NT2/D1 (cell line): ENCODE measurements around the gene TMEM198.

Experiments used
- DNase-seq: peaks from one replicate; pipeline ENCODE4 v3.0.0-alpha.2; 2011; ENCODE audit warnings: low read depth, low spot score
- H3K27me3 ChIP-seq: 2 replicates; pipeline ENCODE4 v1.6.0; 2011; ENCODE audit warnings: mild to moderate bottlenecking; ENCODE audit not compliant: insufficient read length, insufficient read depth
- H3K36me3 ChIP-seq: 2 replicates; pipeline ENCODE4 v1.6.1; 2011; ENCODE audit warnings: mild to moderate bottlenecking, low read length, mixed read lengths; ENCODE audit not compliant: insufficient read depth, insufficient read length
- H3K4me1 ChIP-seq: 2 replicates; pipeline ENCODE4 v1.5.1; 2011; ENCODE audit not compliant: insufficient read depth, insufficient read length
- H3K4me3 ChIP-seq: 2 replicates; pipeline ENCODE4 v1.5.1; 2011; ENCODE audit warnings: low read depth; ENCODE audit not compliant: insufficient read length
- H3K9ac ChIP-seq: 2 replicates; pipeline ENCODE4 v1.6.0; 2011; ENCODE audit warnings: low read depth; ENCODE audit not compliant: insufficient read length
- H3K9me3 ChIP-seq: 2 replicates; pipeline ENCODE4 v1.5.1; 2011; ENCODE audit warnings: mild to moderate bottlenecking, low read length; ENCODE audit not compliant: insufficient read depth
- SUZ12 ChIP-seq: IDR thresholded peaks from 2 replicates; pipeline ENCODE4 v1.6.1; 2011; ENCODE audit not compliant: insufficient read length, insufficient read depth; ENCODE audit errors: extremely low read depth
- YY1 ChIP-seq: IDR thresholded peaks from 2 replicates; pipeline ENCODE4 v1.6.1; 2011; ENCODE audit not compliant: insufficient read length, insufficient read depth
- ZNF274 ChIP-seq: IDR thresholded peaks from 2 replicates; pipeline ENCODE4 v1.6.1; 2011; ENCODE audit warnings: mild to moderate bottlenecking, low read depth, low read length

Gene TMEM198

GRCh38 chr2:219551441-219552381 lies 7.9 kb downstream of the TMEM198 start:
- H3K36me3 ChIP-seq, result peaks cover 58% of the 10 kb centered on the region
- H3K4me1 ChIP-seq, result peaks cover 14% of the 10 kb centered on the region
- peaks cover 43% of the 10 kb centered on the region for H3K27me3 ChIP-seq
- DNase-seq, result peak; percentile 62
- H3K9ac ChIP-seq, result peak overlapping the region; percentile 81
- TF ChIP-seq YY1 (no peak), ZNF274 (no peak), SUZ12 (no peak)
- peak overlapping the region; percentile 69 for H3K4me3 ChIP-seq
- H3K9me3 ChIP-seq, result no peaks in the 10 kb centered on the region

GRCh38 chr2:219552382-219553167 lies 8.7 kb downstream of the TMEM198 start:
- Histone ChIP-seq H3K9me3 (no peaks in the 10 kb centered on the region), H3K4me1 (peaks cover 14% of the 10 kb centered on the region), H3K27me3 (peaks cover 41% of the 10 kb centered on the region), H3K9ac (peak overlapping the region; percentile 78), H3K36me3 (peaks cover 61% of the 10 kb centered on the region), H3K4me3 (peak overlapping the region; percentile 69)
- peak; percentile 75 for DNase-seq
- TF ChIP-seq SUZ12, result no peak
- TF ChIP-seq ZNF274, result no peak
- no peak for TF ChIP-seq YY1

GRCh38 chr2:219553168-219553417 lies 9.3 kb downstream of the TMEM198 start:
- peak overlapping the region; percentile 78 for H3K9ac ChIP-seq
- DNase-seq, result no peak
- TF ChIP-seq YY1, result no peak
- no peak for TF ChIP-seq ZNF274
- no peak for TF ChIP-seq SUZ12
- H3K36me3 ChIP-seq, result peaks cover 61% of the 10 kb centered on the region
- H3K9me3 ChIP-seq, result no peaks in the 10 kb centered on the region
- peak overlapping the region; percentile 69 for H3K4me3 ChIP-seq
- H3K27me3 ChIP-seq, result peaks cover 41% of the 10 kb centered on the region
- H3K4me1 ChIP-seq, result peaks cover 14% of the 10 kb centered on the region

- Histone ChIP-seq H3K9me3 (no peaks in the 10 kb centered on the region), H3K36me3 (peaks cover 61% of the 10 kb centered on the region), H3K4me1 (peaks cover 14% of the 10 kb centered on the region), H3K9ac (no peak overlapping the region), H3K4me3 (no peak overlapping the region), H3K27me3 (peaks cover 39% of the 10 kb centered on the region)
- no peak for DNase-seq
- no peak for TF ChIP-seq SUZ12
- TF ChIP-seq YY1, result no peak
- TF ChIP-seq ZNF274, result no peak
Observed at GRCh38 chr2:219553463-219553963, 9.7 kb downstream of the TMEM198 start.

- DNase-seq, result no peak
- no peak overlapping the region for H3K9ac ChIP-seq
- TF ChIP-seq SUZ12 (no peak), ZNF274 (no peak), YY1 (no peak)
- H3K9me3 ChIP-seq, result no peaks in the 10 kb centered on the region
- H3K4me3 ChIP-seq, result no peak overlapping the region
- H3K27me3 ChIP-seq, result peaks cover 30% of the 10 kb centered on the region
- peaks cover 62% of the 10 kb centered on the region for H3K36me3 ChIP-seq
- H3K4me1 ChIP-seq, result peaks cover 14% of the 10 kb centered on the region
Observed at GRCh38 chr2:219554350-219554749, 10.5 kb downstream of the TMEM198 start.

GRCh38 chr2:219555956-219556355 lies 12.1 kb downstream of the TMEM198 start:
- Histone ChIP-seq H3K9me3 (no peaks in the 10 kb centered on the region), H3K9ac (no peak overlapping the region), H3K4me1 (peaks cover 15% of the 10 kb centered on the region), H3K27me3 (peaks cover 14% of the 10 kb centered on the region), H3K4me3 (no peak overlapping the region), H3K36me3 (peaks cover 58% of the 10 kb centered on the region)
- DNase-seq, result no peak
- TF ChIP-seq ZNF274 (no peak), YY1 (no peak), SUZ12 (no peak)

GRCh38 chr2:219556413-219556812 lies 12.6 kb downstream of the TMEM198 start:
- H3K27me3 ChIP-seq, result peaks cover 12% of the 10 kb centered on the region
- H3K9ac ChIP-seq, result no peak overlapping the region
- DNase-seq, result no peak
- H3K4me1 ChIP-seq, result peaks cover 16% of the 10 kb centered on the region
- no peaks in the 10 kb centered on the region for H3K9me3 ChIP-seq
- peaks cover 60% of the 10 kb centered on the region for H3K36me3 ChIP-seq
- H3K4me3 ChIP-seq, result no peak overlapping the region
- no peak for TF ChIP-seq ZNF274
- TF ChIP-seq SUZ12, result no peak
- no peak for TF ChIP-seq YY1
